GM10248 (cell line): ENCODE data around the gene ACTL6B.

Experiments
- CTCF ChIA-PET: fragments of 300-600 bp; sonication (Branson Sonifier 250); formaldehyde crosslinking; extraction: SDS; loops from one replicate; lab custom pipeline; 2021; ENCODE audit warnings: antibody characterized with exemption; lab: Yijun Ruan, JAX
- POLR2A ChIA-PET: fragments of 350-650 bp; sonication (Branson Sonifier 250); formaldehyde crosslinking; extraction: SDS; loops from one replicate; lab custom pipeline; 2020; ENCODE audit warnings: antibody characterized with exemption; lab: Yijun Ruan, JAX
- DNase-seq: peaks from one replicate; pipeline ENCODE4 v3.0.0; 2012; ENCODE audit errors: extremely low spot score
- TF ChIP-seq, protein P1 (sequence below): IDR thresholded peaks from 2 replicates; pipeline ENCODE4 v1.5.1; 2012; ENCODE audit warnings: mild to moderate bottlenecking, low read depth; ENCODE audit errors: extremely low read depth, missing control alignments, control extremely low read depth

The ACTL6B gene

DNA sequence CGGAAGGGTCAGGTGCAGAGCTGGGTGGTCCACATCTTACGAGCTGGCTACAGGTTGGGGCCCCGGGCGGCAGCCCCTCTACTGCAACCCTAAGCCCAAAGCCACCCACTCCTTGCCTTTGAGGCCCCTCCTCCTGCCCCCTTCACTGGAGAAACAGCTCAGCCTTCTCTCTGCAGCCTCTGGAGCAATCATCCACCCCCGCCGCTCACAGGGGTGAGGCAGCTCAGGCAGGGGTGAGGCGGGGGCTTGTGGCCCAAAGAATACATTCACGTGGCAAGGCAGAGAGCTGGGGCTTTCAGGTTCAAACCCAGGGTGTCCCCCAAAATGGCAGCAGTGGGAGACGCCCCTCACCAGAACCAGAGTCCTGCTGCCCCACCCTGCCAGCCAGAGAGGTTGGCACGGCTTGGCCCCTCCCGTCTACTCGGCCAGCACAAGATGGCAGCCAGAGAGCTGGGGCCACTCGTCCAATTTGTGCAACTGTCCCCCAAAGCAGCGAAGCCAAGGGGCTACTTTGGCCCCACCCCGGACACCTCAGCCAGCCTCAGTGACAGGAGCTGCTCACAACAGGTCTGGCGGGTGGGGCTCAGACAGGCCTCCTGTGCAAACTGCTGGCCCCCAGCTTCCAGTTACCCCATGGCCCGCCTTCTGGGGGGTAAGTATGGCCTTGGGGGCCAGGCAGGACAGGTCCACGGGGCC lies 24.5 kb upstream of the ACTL6B start:
- TF ChIP-seq, protein P1, sequence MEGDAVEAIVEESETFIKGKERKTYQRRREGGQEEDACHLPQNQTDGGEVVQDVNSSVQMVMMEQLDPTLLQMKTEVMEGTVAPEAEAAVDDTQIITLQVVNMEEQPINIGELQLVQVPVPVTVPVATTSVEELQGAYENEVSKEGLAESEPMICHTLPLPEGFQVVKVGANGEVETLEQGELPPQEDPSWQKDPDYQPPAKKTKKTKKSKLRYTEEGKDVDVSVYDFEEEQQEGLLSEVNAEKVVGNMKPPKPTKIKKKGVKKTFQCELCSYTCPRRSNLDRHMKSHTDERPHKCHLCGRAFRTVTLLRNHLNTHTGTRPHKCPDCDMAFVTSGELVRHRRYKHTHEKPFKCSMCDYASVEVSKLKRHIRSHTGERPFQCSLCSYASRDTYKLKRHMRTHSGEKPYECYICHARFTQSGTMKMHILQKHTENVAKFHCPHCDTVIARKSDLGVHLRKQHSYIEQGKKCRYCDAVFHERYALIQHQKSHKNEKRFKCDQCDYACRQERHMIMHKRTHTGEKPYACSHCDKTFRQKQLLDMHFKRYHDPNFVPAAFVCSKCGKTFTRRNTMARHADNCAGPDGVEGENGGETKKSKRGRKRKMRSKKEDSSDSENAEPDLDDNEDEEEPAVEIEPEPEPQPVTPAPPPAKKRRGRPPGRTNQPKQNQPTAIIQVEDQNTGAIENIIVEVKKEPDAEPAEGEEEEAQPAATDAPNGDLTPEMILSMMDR = no peak
- ChIA-PET POLR2A (no interaction called here), CTCF (interaction anchor here (2.8 to 8.9 kb wide), 2 partner anchors 10 to 25 kb away, joined by 14 to 106 read pairs; partner anchors contain the start of gene POP7)
- no peak for DNase-seq

DNA sequence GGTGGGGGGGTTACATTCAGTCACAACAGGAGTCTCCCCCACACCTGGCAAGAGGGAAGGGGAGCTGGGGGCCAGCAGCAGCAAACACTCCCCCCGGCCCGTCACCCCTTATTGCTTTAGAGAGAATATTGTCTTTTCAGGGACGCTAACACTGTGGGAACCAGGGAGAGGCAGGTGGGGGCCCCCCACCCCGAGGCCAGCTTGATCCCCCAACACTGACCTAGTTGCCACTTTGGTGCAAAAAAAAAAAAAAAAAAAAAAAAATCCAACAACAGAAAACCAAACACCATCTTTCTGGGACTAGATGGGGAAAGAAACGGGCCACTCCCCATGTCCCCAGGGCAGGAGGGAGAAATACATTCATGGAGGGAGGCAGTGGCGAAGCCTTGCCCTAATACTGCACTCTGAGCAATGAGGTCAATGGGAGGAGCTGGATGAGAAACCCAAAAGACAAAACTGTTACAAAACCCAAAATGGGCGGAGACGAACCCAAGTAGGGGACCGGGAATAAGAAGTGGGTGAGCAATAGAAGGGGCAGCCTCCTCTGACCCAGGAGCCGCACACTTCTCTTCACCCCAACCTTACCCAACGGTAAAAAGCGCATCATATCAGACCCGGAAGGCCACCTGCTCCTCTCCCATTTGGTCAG lies 23.8 kb upstream of the ACTL6B start:
- TF ChIP-seq, protein P1 = no peak
- ChIA-PET CTCF (interaction anchor here (2.8 to 8.9 kb wide), 2 partner anchors 11 to 26 kb away, joined by 14 to 106 read pairs; partner anchors contain the start of gene POP7), POLR2A (interaction anchor here (0.5 kb wide), 1 partner anchor 31 kb away, joined by 3 read pairs; no protein-coding TSS in a partner anchor)
- DNase-seq = no peak

DNA sequence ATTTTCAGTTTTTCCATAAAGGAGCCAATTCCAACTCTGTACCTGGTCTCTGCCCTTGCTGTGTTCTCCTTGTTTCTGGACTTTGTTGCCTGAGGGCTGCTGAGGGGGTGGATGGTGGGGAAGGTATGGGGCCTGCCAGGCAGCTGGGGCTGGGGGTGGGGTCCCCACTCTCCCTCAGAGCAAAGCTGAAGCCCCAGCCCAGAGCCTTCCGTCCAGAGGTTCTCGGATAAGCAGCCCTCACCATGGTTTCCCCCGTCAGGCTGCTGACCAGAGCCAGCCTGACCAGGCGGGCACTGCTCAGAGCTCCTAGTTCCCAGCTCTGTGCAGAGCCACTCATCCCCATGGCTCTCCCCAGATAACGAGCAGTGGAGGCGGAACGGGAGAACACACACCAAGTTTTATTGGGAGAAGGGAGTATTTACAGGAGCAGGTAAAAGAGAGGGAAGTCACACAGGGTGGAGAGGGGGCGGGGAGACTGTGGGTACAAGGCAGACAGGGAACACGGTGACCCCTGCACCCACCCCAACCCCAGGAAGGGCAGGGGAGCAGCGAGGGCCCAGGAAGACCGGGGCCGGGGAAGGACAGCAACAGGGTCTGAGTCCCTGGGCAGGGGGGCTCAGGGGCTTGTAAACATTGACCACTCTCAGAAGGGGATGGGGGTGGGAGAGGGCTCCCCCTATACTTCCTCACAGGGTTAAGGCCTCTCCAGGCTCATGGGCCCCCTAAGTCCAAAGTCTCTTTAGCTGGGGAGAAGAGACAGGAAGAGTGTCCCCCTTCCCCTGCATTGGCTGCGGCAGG lies 23.1 kb upstream of the ACTL6B start:
- CTCF ChIA-PET = interaction anchor here (2.8 to 8.9 kb wide), 2 partner anchors 12 to 26 kb away, joined by 14 to 106 read pairs; partner anchors contain the start of gene POP7
- no peak for DNase-seq
- TF ChIP-seq, protein P1 = no peak
- POLR2A ChIA-PET = no interaction called here

DNA sequence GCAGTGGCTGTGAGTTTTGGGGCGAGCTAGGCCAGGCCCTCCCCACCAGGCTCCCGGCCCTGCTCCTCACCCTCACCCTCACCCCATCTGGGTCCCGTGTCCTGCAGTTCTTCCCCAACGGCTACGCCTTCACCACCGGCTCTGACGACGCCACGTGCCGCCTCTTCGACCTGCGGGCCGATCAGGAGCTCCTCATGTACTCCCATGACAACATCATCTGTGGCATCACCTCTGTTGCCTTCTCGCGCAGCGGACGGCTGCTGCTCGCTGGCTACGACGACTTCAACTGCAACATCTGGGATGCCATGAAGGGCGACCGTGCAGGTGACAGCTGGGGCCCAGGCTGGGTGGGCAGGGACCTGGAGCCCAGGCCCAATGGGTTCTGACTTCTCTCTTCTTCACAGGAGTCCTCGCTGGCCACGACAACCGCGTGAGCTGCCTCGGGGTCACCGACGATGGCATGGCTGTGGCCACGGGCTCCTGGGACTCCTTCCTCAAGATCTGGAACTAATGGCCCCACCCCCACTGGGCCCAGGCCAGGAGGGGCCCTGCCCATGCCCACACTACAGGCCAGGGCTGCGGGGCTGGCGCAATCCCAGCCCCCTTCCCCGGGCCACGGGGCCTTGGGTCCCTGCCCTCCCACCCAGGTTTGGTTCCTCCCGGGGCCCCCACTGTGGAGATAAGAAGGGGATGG lies 22.2 kb upstream of the ACTL6B start:
- ChIA-PET CTCF (interaction anchor here (1.1 to 8.9 kb wide), 4 partner anchors 13 to 50 kb away, joined by 3 to 106 read pairs (median 10); partner anchors contain the start of gene POP7), POLR2A (no interaction called here)
- TF ChIP-seq, protein P1 = no peak
- DNase-seq = no peak

DNA sequence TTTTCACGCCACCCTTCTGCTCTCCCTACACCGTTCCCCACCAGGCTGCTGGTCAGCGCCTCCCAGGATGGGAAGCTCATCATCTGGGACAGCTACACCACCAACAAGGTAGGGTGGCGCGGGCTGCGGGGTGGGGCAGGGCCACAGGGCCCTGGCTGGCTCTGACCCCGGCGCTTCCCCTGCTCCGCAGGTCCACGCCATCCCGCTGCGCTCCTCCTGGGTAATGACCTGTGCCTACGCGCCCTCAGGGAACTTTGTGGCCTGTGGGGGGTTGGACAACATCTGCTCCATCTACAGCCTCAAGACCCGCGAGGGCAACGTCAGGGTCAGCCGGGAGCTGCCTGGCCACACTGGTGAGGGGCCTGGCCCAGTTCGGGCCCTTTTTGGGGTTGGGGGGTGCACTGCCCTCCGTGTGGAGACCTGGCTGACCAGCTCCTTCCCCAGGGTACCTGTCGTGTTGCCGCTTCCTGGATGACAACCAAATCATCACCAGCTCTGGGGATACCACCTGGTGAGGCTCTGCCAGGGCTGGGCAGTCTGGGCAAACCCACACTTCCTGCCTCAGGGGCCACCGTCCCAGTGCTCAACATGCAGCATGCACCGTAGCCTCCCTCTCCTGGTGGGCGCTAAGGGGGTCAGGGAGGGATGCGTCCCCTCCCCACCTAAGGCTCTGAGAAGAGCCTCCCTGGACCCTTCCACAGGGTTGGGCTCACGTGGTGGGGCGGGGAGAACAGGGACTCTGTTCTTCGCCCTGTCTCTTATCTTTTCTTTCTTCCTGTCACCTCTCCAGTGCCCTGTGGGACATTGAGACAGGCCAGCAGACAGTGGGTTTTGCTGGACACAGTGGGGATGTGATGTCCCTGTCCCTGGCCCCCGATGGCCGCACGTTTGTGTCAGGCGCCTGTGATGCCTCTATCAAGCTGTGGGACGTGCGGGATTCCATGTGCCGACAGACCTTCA lies 21.3 kb upstream of the ACTL6B start:
- no peak for DNase-seq
- ChIA-PET CTCF (interaction anchor here (0.6 to 8.9 kb wide), 6 partner anchors 14 to 1166 kb away, joined by 3 to 106 read pairs (median 4); partner anchors contain the start of gene POP7), POLR2A (interaction anchor here (0.8 kb wide), 1 partner anchor 241 kb away, joined by 3 read pairs; the partner anchor contains the start of gene PPP1R35)
- TF ChIP-seq, protein P1 = no peak
